Thoracic aorta (tissue), 2 donors: ENCODE data around the gene MAB21L1. TPM values are rescaled to one million over a fixed set of nuclear protein-coding genes. Genes with fewer than 3 reads are reported as not detected.
A peak's percentile ranks its signal among the peaks of the same experiment; 100 is the strongest.

ENCODE experiments used
- ATAC-seq: fragments of 150-250 bp; one replicate; pipeline ENCODE4 v1.8.0; 2017; ENCODE audit warnings: low read depth; ENCODE audit not compliant: insufficient number of reproducible peaks, low FRiP score
- DNase-seq: peaks from one replicate; pipeline ENCODE4 v3.0.0-alpha.2; 2020; ENCODE audit warnings: low spot score
- H3K27ac ChIP-seq, 2 donors: fragments of 200-600 bp; sonication (generic); 1 replicate in 1 of 2; 2 replicates in 1 of 2; pipeline ENCODE4 v1.5.1; 2016; ENCODE audit warnings: mild to moderate bottlenecking in 2 of 2, moderate library complexity in 2 of 2
- H3K27me3 ChIP-seq: fragments of 200-600 bp; sonication (generic); replicated peaks from 2 replicates; pipeline ENCODE4 v1.6.0; 2016; ENCODE audit warnings: mild to moderate bottlenecking; ENCODE audit not compliant: insufficient read depth
- H3K36me3 ChIP-seq: fragments of 200-600 bp; sonication (generic); one replicate; pipeline ENCODE4 v1.5.1; 2016
- H3K4me1 ChIP-seq, 2 donors: fragments of 200-600 bp; sonication (generic); 1 replicate in 1 of 2; 2 replicates in 1 of 2; pipeline versions ENCODE4 v1.5.1 to v1.6.0; 2016; ENCODE audit warnings: low read depth in 2 of 2, mild to moderate bottlenecking in 1 of 2; ENCODE audit not compliant: control insufficient read depth in 1 of 2
- H3K4me3 ChIP-seq: fragments of 200-600 bp; sonication (generic); 2 replicates; pipeline ENCODE4 v1.5.1; 2016; ENCODE audit warnings: mild to moderate bottlenecking
- H3K9me3 ChIP-seq: fragments of 200-600 bp; sonication (generic); 2 replicates; pipeline ENCODE4 v1.5.1; 2016
- total RNA-seq, 2 donors: library from RNA; depleted of rRNA; stranded (reverse); fragments of >200 nt; gene quantifications; one replicate each; pipeline versions ENCODE4 v1.1.0 to v1.2.3, GENCODE V29; 2016
- TF ChIP-seq, protein P1 (sequence below): fragments of 200-600 bp; sonication (generic); IDR thresholded peaks from one replicate; pipeline ENCODE4 v1.5.1; 2019; ENCODE audit warnings: antibody characterized with exemption

The MAB21L1 gene
- total RNA-seq, 2 donors from 2014 or later, result 0.63 to 1.1 TPM

DNA sequence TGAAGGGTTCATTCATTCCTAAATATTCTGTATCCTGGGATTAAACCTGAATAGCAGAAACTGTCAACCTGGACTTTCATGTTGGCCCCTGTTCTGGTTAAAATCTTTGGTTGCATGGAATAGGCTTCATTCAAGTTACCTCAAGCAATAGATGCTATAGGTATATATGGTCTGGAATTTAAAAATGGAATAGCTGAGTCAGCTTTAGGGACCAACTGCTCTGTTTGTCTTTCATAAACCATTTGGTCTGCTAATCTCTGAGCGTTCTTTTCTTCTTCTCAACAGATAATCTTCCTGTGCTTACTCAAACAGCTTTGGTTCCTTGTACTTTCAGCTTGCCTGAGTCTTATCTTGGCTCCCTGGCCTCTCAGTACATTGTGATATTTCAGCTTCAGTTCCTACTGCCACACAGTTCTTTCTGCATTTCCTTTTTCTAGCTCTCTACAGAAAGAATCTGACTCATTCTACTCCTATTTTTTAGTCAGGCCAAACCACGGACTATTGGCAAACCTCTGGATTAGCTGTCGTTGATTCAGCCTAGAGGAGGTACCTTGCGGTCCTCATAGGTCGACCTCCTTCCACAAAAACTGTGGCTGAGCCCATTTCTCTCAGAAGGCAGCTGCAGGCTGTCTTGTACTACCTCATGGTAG is 35.9 kb upstream of the MAB21L1 start:
- H3K27ac ChIP-seq, result no peak overlapping the region
- no peaks in the 10 kb centered on the region for H3K36me3 ChIP-seq
- H3K9me3 ChIP-seq, result no peaks in the 10 kb centered on the region
- H3K27me3 ChIP-seq, result no peaks in the 10 kb centered on the region
- ATAC-seq, result peak; percentile 56
- TF ChIP-seq, protein P1, sequence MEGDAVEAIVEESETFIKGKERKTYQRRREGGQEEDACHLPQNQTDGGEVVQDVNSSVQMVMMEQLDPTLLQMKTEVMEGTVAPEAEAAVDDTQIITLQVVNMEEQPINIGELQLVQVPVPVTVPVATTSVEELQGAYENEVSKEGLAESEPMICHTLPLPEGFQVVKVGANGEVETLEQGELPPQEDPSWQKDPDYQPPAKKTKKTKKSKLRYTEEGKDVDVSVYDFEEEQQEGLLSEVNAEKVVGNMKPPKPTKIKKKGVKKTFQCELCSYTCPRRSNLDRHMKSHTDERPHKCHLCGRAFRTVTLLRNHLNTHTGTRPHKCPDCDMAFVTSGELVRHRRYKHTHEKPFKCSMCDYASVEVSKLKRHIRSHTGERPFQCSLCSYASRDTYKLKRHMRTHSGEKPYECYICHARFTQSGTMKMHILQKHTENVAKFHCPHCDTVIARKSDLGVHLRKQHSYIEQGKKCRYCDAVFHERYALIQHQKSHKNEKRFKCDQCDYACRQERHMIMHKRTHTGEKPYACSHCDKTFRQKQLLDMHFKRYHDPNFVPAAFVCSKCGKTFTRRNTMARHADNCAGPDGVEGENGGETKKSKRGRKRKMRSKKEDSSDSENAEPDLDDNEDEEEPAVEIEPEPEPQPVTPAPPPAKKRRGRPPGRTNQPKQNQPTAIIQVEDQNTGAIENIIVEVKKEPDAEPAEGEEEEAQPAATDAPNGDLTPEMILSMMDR, result no peak
- peaks cover 0 to 7% of the 10 kb centered on the region in 2 donors for H3K4me1 ChIP-seq
- no peak for DNase-seq
- no peak overlapping the region for H3K4me3 ChIP-seq

DNA sequence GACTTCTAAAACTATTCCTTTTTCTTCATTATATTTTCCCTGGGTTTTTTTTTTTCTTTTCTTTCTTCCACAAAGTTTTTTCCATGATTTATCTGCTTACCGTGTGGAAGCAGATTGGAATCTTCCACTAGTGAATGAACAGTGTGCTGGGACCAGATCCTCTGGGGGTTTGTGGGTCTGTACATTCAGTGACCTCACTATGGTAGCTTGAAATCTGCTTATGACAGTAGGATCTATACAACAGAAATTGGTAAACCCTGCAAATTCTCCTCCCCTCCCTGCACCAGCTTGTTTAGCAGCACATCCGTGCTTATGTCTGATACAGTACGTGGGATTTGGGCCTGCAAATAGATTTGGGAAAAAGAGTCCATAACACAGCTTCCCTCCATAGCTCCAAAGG is 26.0 kb upstream of the MAB21L1 start:
- ATAC-seq (no peak), DNase-seq (no peak)
- no peaks in the 10 kb centered on the region for H3K9me3 ChIP-seq
- no peak overlapping the region for H3K27ac ChIP-seq
- no peak overlapping the region for H3K4me3 ChIP-seq
- no peaks in the 10 kb centered on the region for H3K27me3 ChIP-seq
- TF ChIP-seq, protein P1, result no peak
- no peaks in the 10 kb centered on the region for H3K36me3 ChIP-seq
- H3K4me1 ChIP-seq, result no peaks in the 10 kb centered on the region

DNA sequence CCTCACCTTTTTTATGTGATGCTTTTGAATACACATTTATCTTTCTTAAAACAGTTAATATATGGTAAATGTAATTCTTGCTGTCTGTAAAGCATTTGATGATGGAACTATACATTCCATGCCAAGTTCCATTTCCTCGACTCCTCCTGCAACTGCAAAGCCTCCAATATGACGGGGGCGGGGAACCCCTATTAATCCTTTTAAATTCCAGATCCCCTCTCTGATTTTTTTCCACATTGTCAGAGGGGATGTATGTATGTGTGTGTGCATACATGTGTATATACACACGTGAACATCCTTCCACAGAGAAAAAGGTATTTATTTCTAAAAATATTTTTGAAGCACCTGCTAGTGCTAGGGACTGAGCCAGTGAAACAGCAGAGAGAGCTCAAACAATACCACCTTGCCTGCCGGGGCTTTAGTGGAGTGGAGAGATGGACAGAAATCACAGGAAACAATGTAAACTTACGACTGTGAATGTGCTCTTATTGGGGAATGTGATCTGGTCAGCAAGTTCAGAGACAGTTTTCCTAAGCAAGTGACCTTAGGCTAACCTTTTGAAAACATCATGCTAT is 25.3 kb upstream of the MAB21L1 start:
- TF ChIP-seq, protein P1, result no peak

DNA sequence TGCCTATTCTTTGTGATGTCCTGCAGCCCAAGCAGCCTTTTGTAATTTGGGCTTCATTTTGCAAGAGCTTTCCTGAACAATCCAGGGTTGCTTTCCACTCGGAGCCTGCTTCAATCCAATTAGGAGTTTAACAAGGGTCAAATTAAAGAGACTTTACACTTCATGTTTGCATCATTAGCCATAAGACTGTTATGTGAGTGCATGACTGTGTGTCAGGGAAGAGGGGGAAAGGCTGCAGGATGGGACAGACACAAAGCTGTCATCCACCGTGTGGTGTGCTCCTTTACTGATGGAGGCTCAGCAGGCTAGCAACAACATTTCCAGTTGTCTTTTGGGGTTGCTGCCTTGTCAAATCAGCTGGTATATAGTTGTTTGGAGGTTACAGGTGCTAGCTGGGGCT is 23.7 kb upstream of the MAB21L1 start:
- H3K4me3 ChIP-seq, result no peak overlapping the region
- ATAC-seq, result no peak
- no peaks in the 10 kb centered on the region for H3K27me3 ChIP-seq
- no peak overlapping the region for H3K27ac ChIP-seq
- no peaks in the 10 kb centered on the region for H3K36me3 ChIP-seq
- H3K9me3 ChIP-seq, result no peaks in the 10 kb centered on the region
- no peaks in the 10 kb centered on the region for H3K4me1 ChIP-seq
- TF ChIP-seq, protein P1, result no peak
- no peak for DNase-seq

More for the DNA sequence above, 25.3 kb upstream of the MAB21L1 start:
- Histone ChIP-seq H3K27ac (no peak overlapping the region), H3K9me3 (no peaks in the 10 kb centered on the region), H3K4me1 (no peaks in the 10 kb centered on the region), H3K36me3 (no peaks in the 10 kb centered on the region), H3K27me3 (no peaks in the 10 kb centered on the region), H3K4me3 (no peak overlapping the region)
- ATAC-seq (no peak), DNase-seq (no peak)

DNA sequence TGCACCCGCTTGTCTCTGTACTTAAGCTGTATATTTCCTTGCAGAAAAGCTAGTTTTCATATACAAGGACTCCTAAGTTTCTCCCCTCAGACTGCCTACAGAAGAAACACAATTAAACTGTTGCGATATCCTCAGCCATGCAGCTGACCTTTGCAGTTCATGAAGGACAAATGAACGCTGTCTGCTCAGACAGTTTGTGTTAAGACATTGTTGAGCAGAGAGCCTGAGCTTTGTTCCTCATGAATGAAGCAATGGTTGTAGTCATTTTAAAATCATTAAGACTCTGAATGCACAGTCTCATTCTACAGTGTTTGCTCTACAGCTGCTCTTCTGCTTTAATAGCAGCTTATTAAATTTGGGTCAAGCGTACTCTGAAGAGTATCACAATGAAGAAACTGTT is 23.2 kb upstream of the MAB21L1 start:
- Histone ChIP-seq H3K27me3 (no peaks in the 10 kb centered on the region), H3K4me1 (no peaks in the 10 kb centered on the region), H3K4me3 (no peak overlapping the region), H3K9me3 (no peaks in the 10 kb centered on the region), H3K27ac (no peak overlapping the region), H3K36me3 (no peaks in the 10 kb centered on the region)
- TF ChIP-seq, protein P1, result no peak
- ATAC-seq (no peak), DNase-seq (no peak)
